Panc1 (cell line): ENCODE measurements around the gene COL1A2. TPM values are rescaled to one million over a fixed set of nuclear protein-coding genes. Genes with fewer than 3 reads are reported as not detected.

Experiments used
- ATAC-seq: fragments of 200-7000 bp; cut with Tn5 transposase; 2 replicates; pipeline ENCODE4 v1.9.1; 2020; ENCODE audit warnings: mild to moderate bottlenecking, moderate library complexity
- BruUV-seq: library from RNA; stranded (reverse); fragments of 400-500 nt; replicated peaks from 2 replicates; lab custom pipeline; 2021; lab: Mats Ljungman, UMichigan
- CTCF ChIA-PET: fragments of 300-600 bp; sonication (Branson Sonifier 250); formaldehyde crosslinking; loops from one replicate; lab custom pipeline; 2022; ENCODE audit warnings: antibody characterized with exemption; lab: Charles Lee
- POLR2A ChIA-PET: fragments of 300-600 bp; sonication (Branson Sonifier 250); formaldehyde crosslinking; loops from one replicate; lab custom pipeline; 2022; ENCODE audit warnings: antibody characterized with exemption; lab: Charles Lee
- DNase-seq: peaks from one replicate; pipeline ENCODE4 v3.0.0-alpha.2; 2010; ENCODE audit warnings: low read depth, low spot score
- H3K27ac ChIP-seq: 2 replicates; pipeline ENCODE4 v1.5.1; 2011; ENCODE audit warnings: mild to moderate bottlenecking, low read length, inconsistent platforms
- H3K27me3 ChIP-seq: fragments of 200-500 bp; sonication (Bioruptor generic); 2 replicates; pipeline ENCODE4 v1.6.0; 2014; ENCODE audit warnings: low read length, inconsistent platforms; ENCODE audit not compliant: control insufficient read depth, insufficient read depth
- H3K36me3 ChIP-seq: fragments of 200-500 bp; sonication (Bioruptor generic); 2 replicates; pipeline ENCODE4 v1.5.1; 2014; ENCODE audit warnings: inconsistent platforms, mild to moderate bottlenecking, low read length, moderate library complexity; ENCODE audit not compliant: control insufficient read depth, insufficient read depth
- H3K4me1 ChIP-seq: 2 replicates; pipeline ENCODE4 v1.5.1; 2011; ENCODE audit warnings: inconsistent platforms, mild to moderate bottlenecking, low read length, moderate library complexity; ENCODE audit not compliant: control insufficient read depth, insufficient read depth
- H3K4me3 ChIP-seq, 2 experiments: 2 replicates each; pipeline ENCODE4 v1.5.1; 2011 to 2012; ENCODE audit warnings: low read depth in 2 of 2, low read length in 2 of 2, mild to moderate bottlenecking in 2 of 2, inconsistent platforms in 1 of 2, moderate library complexity in 1 of 2
- H3K9me3 ChIP-seq: fragments of 200-500 bp; sonication (Bioruptor generic); 2 replicates; pipeline ENCODE4 v1.5.1; 2014; ENCODE audit warnings: low read depth, mild to moderate bottlenecking, inconsistent platforms, low read length, moderate library complexity; ENCODE audit not compliant: control insufficient read depth, insufficient read depth
- CTCF ChIP-seq: fragments of 450-650 bp; IDR thresholded peaks from 2 replicates; pipeline ENCODE4 v1.5.1; 2017; ENCODE audit warnings: mild to moderate bottlenecking
- POLR2AphosphoS5 ChIP-seq: IDR thresholded peaks from 2 replicates; pipeline ENCODE4 v1.6.1; 2012; ENCODE audit warnings: mild to moderate bottlenecking, low read depth, low read length, moderate library complexity
- REST ChIP-seq, 2 experiments: IDR thresholded peaks; 2 replicates each; pipeline ENCODE4 v1.6.1; 2011 to 2012; ENCODE audit warnings: low read depth in 2 of 2, control low read depth in 1 of 2, low read length in 1 of 2, mild to moderate bottlenecking in 1 of 2, moderate library complexity in 1 of 2; ENCODE audit not compliant: insufficient read depth in 1 of 2
- SIN3A ChIP-seq: IDR thresholded peaks from 2 replicates; pipeline ENCODE4 v1.6.1; 2012; ENCODE audit warnings: low read depth, mild to moderate bottlenecking, low read length, moderate library complexity, borderline replicate concordance; ENCODE audit not compliant: insufficient read depth
- TCF7L2 ChIP-seq: IDR thresholded peaks from 2 replicates; pipeline ENCODE4 v1.6.1; 2011; ENCODE audit warnings: mild to moderate bottlenecking, low read depth, low read length, inconsistent platforms
- in situ Hi-C: cut with HindIII; loops from 2 replicates; pipeline ENCODE4 v1.10.0; 2016; ENCODE audit warnings: low sequenced_read_pairs, low pct_unique_long_range_greater_than_20kb
- intact Hi-C: fragments of 100-400 bp; cut with micrococcal nuclease; formaldehyde crosslinking; loops from one replicate; pipeline ENCODE4 v1.10.0; 2022; ENCODE audit not compliant: unreplicated experiment
- total RNA-seq: library from RNA; stranded (reverse); gene quantifications from one replicate; pipeline ENCODE4 v1.2.1, GENCODE V29; 2021; ENCODE audit not compliant: unreplicated experiment

The COL1A2 gene
- total RNA-seq, 1 experiment from 2014 or later: 1.3 TPM

GRCh38 chr7:94382132-94382531 lies 12.6 kb upstream of the COL1A2 start:
- BruUV-seq: no TSS peak
- H3K4me1 ChIP-seq: no peaks in the 10 kb centered on the region
- no peak overlapping the region for H3K27ac ChIP-seq
- H3K9me3 ChIP-seq: no peaks in the 10 kb centered on the region
- H3K27me3 ChIP-seq: no peaks in the 10 kb centered on the region
- H3K36me3 ChIP-seq: no peaks in the 10 kb centered on the region
- in situ Hi-C loops: no loop called here
- ChIA-PET POLR2A (no interaction called here), CTCF (no interaction called here)
- DNase-seq (no peak), ATAC-seq (no peak)
- H3K4me3 ChIP-seq: no peak overlapping the region
- TF ChIP-seq SIN3A: no peak
- no peak for TF ChIP-seq CTCF
- TF ChIP-seq REST (IDR thresholded peaks at IDR 0.05; ENCODE audit: insufficient read depth in 1 of 2, low read depth in 2 of 2, low read length in 1 of 2): no peak
- no peak for TF ChIP-seq TCF7L2
- no peak for TF ChIP-seq POLR2AphosphoS5
- intact Hi-C loops: no loop called here

- peak; percentile 69 for ATAC-seq
- peak; percentile 69 for DNase-seq
- POLR2A ChIA-PET: no interaction called here
Measured at GRCh38 chr7:94382746-94383145, 11.9 kb upstream of the COL1A2 start.

More at GRCh38 chr7:94382746-94383145, 11.9 kb upstream of the COL1A2 start:
- no peak overlapping the region for H3K4me3 ChIP-seq
- intact Hi-C loops (no loop called here), in situ Hi-C loops (no loop called here)
- no peak overlapping the region for H3K27ac ChIP-seq
- no TSS peak for BruUV-seq
- no peaks in the 10 kb centered on the region for H3K36me3 ChIP-seq
- no peaks in the 10 kb centered on the region for H3K9me3 ChIP-seq
- TF ChIP-seq TCF7L2: no peak
- TF ChIP-seq SIN3A: no peak
- no peak for TF ChIP-seq CTCF
- no peak for TF ChIP-seq REST (IDR thresholded peaks at IDR 0.05; ENCODE audit: insufficient read depth in 1 of 2, low read depth in 2 of 2, low read length in 1 of 2)
- no peak for TF ChIP-seq POLR2AphosphoS5
- CTCF ChIA-PET: no interaction called here
- no peaks in the 10 kb centered on the region for H3K4me1 ChIP-seq
- no peaks in the 10 kb centered on the region for H3K27me3 ChIP-seq
